GM10266 (cell line): Measurements from ENCODE around the gene BEND3.
"Not testable (repeated sequence)": the region's sequence is repeated elsewhere in the genome, so short reads cannot be mapped to it uniquely, and the experiment has no call there.

ENCODE experiments used
- DNase-seq: peaks from one replicate; pipeline ENCODE4 v3.0.0; 2012; ENCODE audit errors: extremely low spot score
- CTCF ChIP-seq: IDR thresholded peaks from 2 replicates; pipeline ENCODE4 v1.5.1; 2012; ENCODE audit warnings: mild to moderate bottlenecking, low read depth; ENCODE audit not compliant: control insufficient read depth, insufficient read depth; ENCODE audit errors: missing control alignments

Gene BEND3

GRCh38 chr6:107114926-107115694 is at the start of gene BEND3:
TSS of gene BEND3 (minus strand) at chr6:107115515. CDS start at chr6:107099285, 16,230 bp downstream.
- TF ChIP-seq CTCF, result no peak
- peak; percentile 76 for DNase-seq

GRCh38 chr6:107164299-107164698 is 49.0 kb upstream of the BEND3 start:
- not testable (repeated sequence) for DNase-seq

- no peak for TF ChIP-seq CTCF
- no peak for DNase-seq
These were observed 46.2 kb upstream of the BEND3 start for GRCh38 chr6:107161521-107161920.

- DNase-seq, result no peak
- no peak for TF ChIP-seq CTCF
These were observed 41.3 kb upstream of the BEND3 start for GRCh38 chr6:107156617-107157016.

GRCh38 chr6:107154801-107155160 is 39.5 kb upstream of the BEND3 start:
- no peak for TF ChIP-seq CTCF

GRCh38 chr6:107154131-107154800 is 39.0 kb upstream of the BEND3 start:
- no peak for TF ChIP-seq CTCF
- DNase-seq, result no peak

More at GRCh38 chr6:107154801-107155160, 39.5 kb upstream of the BEND3 start:
- no peak for DNase-seq

- no peak for TF ChIP-seq CTCF
- DNase-seq, result no peak
These were observed 37.5 kb upstream of the BEND3 start for GRCh38 chr6:107152638-107153430.
